Stimulated activated CD8-positive, alpha-beta memory T cell treated with anti-CD3 and anti-CD28 coated beads, Interleukin-15, amount 100 ng/mL, for 1 hour (primary cell): ENCODE measurements around the gene CCDC85C.
"Not testable (repeated sequence)": the region's sequence is repeated elsewhere in the genome, so short reads cannot be mapped to it uniquely, and the experiment has no call there.

ENCODE experiments used
- DNase-seq: peaks from one replicate; pipeline ENCODE4 v3.0.0-alpha.2; 2020; ENCODE audit warnings: low read depth

The CCDC85C gene

DNA sequence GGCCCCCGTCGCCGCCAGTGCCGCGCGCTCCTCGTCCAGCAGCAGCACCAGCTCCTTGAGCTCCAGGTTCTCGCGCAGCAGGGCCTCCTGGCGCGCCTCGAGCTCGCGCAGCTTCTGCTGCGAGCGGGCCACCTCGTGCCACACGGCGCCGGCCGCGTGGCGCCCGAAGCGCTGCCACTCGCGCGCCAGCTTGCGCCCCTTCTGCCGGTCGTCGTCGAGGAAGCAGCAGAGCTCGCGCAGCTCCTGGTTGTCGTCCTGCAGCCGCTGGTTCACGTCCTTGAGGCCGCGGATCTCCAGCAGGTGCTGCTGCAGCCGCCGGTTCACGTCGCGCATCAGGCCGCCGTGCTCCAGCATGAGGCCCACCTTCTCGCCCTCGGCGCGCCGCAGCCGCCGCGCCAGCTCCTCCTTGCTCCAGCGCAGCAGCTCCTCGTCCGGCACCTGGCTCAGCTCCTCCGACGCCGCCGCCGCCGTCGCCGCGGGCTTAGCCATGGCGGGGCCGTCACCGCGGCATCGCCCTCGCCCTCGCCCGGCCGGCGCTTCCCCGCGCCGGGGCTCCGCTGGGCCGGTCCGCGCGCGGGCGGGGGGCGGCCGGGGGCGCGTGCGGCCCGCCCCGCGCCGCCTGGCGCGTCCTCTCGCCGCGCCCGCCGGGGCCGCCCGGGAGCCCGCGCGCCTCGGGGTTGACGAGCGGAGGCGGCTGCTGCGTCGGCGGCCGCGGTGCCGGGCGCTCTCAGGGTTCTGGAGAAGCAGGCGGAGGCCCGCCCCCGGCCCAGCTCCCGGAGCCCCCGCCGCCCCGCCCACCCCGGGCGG, at the start of gene CCDC85C:
Gene CCDC85C (minus strand): TSS at position 737 of the 807 bp plus-strand sequence. CDS start 248 bp downstream, at position 489.
- no peak for DNase-seq

DNA sequence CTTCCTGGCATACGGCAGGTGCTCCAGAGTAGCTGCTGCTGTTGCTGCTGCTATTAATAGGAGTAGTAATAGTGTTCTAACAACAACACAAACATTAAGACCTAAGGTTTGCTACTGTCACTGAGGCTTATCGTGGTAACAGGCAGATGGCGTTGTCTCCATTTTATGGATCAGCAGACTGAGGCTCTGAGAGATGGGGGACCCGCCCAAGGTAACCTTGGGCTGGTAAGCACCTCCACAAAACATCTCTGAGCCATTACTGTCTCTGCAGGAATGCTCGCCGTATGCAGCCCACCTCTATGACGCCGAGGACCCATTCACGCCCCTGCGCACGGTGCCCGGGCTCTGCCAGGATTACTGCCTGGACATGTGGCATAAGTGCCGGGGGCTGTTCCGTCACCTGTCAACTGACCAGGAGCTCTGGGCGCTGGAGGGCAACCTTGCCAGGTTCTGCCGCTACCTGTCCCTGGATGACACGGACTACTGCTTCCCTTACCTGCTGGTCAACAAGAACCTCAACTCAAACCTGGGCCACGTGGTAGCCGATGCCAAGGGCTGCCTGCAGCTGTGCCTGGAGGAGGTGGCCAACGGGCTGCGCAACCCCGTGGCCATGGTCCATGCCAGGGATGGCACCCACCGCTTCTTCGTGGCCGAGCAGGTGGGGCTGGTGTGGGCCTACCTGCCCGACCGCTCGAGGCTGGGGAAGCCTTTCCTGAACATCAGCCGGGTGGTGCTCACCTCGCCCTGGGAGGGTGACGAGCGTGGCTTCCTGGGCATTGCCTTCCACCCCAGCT, 48.1 kb upstream of the CCDC85C start:
- DNase-seq, result no peak

DNA sequence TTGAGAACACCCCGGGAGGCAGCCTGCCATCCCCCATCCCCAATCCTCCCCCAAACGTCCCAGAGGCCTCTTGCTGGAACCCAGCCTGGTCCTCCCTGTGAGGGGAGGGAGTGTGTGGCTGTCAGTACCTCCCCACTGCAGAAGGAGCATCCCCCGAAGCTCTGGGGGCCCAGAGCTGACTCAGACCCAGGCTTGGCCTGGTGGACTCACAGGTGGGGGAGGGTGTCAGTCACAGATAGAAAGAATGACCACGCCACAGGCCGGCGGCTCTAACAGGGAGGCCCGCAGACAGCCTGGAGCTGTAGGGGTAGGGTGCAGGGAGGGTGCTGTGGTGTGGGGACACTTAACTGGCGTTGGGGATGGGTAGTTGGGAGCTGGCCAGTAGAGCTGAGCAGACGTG, 46.2 kb upstream of the CCDC85C start:
- no peak for DNase-seq

DNA sequence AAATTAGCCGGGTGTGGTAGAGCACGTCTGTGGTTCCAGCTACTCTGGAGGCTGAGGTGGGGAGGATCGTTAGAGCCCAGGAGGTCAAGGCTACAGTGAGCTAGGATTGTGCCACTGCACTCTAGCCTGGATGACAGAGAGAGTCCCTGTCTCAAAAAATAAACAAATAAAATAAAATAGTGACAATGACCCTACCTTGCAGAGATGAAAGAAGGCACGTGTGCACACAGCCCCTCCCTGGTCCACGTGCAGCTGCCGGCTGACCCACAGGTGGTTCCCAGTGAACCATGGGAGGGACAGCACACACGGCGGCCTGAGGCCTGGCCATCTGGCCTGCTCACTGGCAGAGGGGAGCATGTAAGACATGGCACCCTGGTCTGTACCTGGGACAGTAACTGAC, 45.6 kb upstream of the CCDC85C start:
- no peak for DNase-seq

DNA sequence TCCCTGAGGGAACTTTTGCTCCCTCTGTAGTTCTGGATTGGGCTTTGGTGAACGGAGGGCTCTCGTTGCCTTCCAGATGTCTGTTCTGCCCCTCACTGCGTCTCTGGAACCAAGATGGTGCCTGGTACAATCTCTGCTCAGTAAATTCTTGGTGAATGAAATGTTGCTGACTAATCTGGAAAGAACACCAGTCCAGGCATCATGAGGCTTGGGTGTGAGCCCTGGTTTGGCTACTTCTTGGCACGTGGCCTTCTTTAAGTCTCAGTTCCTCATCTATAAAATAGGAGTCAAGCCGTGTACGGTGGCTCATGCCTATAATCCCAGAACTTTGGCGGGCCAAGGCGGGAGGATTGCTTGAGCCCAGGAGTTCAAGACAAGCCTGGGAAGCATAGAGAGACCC, 45.2 kb upstream of the CCDC85C start:
- DNase-seq, result no peak

DNA sequence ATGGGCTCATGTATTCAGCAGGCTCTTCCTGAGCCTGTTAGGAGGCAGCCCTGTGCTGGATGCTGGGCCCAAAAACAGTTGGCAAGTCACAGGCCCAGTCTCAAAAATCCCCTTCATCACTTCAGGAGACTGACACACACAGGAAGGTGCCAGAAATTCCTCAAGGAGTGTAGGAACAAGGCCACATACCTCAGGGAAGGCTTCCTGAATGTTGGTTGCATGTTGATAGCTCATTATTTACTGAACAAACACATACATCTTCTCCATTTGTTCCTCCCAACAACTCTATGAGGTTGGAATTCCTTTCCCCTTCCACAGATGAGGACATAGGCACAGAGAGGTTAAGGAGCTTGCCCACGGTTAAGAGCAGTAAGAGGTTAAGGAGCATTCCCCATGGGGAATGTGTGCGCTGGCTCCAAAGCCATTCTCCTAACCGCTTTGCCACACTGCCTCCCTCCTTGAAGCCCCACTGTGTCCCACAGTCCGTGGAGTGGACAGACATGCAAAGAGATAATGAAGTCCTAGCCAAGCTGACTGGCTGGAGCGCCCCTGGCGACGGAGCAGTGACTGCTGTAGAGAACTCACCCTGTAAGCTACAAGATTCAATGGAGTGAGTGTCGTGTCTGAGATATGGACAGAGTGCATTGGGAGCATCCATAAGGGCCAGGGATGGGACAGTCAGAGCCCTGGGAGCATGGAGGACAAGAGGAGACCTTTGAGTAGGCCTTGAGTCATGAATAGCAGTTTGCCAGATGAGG, 44.2 kb upstream of the CCDC85C start:
- DNase-seq, result no peak

DNA sequence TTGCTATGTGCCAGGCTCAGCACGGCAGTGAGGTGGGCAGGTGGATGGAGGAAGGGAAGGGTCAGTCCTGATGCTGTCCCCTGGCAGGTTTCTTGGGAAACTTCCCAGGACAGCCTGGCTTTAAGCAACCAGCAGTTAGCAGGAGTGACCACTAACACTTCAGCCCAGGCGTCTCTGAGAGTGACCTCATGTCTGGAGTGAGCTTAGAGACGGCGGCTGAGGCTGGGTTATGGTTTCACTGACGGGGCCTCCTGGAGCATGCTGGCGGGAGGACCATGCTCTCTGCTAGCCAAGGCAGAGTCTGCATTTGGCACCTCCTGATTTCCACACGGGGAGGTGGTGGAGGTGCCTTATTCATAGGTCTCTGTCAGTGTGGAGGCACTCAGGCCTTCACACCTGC, 43.4 kb upstream of the CCDC85C start:
- DNase-seq, result no peak

DNA sequence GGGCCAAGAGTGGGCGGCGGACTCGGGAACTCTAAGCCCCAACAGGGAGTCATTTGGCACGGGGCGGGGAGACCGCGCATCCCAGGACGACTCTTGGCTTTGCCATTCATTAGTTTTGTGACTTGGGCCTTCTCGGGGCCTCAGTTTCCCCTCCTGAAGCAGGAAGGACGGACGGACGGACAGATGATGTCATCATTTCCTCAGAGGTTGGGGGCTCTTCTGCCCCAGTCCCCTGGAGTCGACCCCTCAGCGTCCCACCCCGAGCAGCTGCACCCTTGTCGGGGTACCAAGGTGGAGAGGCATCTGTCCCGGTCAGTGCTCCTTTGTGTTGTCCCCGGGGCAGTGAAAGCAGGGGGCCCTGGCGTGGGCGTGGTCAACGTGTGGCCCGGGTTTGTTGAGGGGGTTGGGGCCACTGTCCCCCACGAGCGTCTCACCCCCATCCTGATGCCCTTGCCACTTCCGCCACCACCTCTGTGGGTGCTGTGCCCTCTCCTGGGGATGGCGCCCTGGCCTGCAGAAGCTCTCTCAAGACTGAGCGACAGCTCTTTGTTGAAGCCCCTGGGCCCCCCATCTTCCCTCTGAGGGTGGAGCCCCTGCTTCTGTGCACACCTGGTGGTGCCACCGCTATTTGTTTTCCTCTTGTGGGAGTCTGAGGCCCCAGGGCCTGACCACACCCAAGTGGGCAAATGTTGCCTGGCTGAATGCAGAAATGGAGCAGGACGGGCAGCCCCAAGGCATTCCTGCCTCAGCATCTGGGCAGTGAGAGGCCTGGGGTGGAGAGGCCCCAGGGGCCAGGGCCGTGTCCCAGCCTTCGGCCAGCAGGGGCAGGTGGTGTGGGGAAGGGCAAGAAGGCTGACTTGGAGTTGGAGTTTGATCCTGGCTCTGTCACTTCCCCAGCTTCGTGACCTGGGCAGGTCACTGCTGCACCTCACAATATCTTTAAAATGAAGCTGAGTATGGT, 41.8 kb upstream of the CCDC85C start:
- no peak for DNase-seq

DNA sequence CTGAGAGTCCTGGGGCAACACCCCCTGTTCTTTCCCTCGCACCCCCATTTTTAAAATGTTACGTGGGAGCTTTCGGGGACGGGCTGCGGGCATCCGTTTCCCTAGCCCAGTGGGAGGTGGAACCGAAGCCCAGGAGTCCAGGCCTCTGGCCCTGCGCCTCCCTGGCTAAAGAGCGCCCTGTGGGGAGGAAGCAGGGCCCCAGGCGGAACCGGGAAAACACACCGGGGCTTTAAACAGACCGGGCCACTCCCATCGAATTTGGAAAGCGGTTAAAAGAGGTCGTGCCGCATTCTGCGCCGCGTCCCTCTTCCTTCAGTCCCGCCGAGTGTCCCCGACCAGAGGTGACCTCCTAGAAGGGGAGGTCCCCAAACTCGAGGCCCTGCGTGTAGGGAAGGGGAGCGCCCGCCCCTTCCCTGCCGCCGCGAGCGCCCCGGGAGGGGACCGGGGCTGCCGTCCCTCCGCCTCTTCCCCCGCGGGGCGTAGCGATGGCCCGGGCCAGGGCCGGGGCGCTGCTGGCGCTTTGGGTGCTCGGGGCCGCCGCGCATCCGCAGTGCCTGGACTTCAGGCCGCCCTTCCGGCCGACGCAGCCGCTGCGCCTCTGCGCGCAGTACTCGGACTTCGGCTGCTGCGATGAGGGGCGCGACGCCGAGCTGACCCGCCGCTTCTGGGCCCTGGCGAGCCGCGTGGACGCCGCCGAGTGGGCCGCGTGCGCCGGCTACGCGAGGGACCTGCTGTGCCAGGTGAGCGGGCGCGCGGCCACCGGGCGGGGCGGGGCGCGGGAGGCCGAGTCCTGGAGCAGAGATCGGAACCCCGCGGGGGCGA, 40.9 kb upstream of the CCDC85C start, which contains the start of gene HHIPL1:
Gene HHIPL1 (plus strand): TSS at position 407 of the 822 bp plus-strand sequence. CDS start 79 bp downstream, at position 486.
- DNase-seq, result no peak

DNA sequence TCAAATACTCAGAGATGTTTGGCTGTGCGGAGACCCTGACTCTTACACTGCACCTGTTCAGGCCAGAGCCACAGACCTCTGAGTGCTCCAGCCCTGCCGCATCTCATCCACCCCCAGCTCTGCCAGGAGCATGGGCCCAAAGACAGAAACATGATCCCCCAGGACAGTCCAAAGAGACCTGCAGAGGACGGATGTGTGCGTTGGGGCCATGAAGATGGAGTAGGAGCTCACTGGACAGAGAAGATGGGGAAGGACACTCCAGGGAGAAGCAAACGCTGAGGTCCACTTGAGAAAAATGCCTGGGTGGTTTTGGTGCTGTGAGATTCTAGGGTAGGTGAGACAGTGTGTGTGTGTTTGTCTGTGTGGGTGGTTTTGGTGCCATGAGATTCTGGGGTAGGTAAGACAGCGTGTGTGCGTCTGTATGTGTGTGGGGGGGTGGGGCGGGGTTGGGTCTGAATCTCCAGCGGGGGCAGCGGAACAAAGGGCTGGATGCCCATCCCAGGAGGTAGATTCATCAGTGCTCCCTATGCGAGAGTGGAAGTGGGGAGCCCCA, 40.1 kb upstream of the CCDC85C start:
- no peak for DNase-seq

DNA sequence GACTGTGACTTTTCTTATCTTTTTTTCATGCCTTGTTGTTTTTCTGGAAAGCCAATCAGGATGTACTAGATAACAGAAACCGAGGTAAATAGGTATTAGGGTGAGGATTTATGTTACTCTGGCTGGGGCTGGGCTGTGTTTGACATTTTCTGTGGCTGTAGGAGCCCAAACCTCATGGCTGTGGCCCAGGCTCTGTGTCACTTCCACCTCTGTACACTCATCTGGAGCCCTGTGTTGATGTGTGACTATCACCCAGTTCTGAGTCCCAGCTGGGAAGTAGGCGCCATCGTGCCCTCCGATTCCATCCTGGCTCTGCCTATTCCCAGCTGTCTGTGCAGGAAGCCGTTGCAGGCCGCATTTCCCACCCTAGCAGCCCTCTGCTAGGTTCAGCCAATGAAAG, 39.3 kb upstream of the CCDC85C start:
- DNase-seq, result no peak

DNA sequence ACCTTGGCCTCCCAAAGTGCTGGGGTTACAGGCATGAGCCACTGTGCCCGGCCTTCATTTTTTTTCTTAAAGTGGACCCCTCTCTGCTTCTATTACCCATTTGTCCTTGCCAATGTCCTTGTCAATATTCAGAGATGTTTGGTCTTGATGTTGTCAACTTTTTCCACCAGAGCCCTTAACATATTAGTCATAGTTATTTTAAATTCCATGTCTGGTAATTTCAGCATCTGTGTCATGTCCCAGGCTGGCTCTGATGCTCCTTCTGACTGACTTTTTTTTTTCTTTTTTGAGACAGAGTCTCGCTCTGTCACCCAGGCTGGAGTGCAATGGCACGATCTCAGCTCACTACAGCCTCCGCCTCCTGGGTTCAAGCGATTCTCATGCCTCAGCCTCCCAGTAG, 38.8 kb upstream of the CCDC85C start:
- not testable (repeated sequence) for DNase-seq

DNA sequence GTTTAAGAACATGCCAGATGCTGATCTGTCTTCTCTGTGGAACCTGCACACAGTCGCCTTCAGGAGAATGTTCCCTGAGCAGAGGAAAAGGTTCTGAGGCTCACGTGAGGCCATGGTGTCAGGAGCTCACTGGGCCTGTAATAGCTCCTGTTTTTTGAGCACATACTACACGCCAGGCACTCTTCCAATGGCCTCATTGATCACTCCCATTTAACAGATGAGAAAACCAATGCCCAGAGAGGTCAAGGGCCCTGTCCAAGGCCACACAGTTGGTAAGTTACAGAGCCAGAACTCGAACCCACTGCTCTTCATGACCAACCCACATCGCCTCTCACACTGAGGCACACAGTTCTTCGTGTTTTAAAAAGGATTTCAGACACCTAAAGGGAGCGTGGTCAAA, 33.6 kb upstream of the CCDC85C start:
- DNase-seq, result no peak

- DNase-seq, result no peak
Measured at GRCh38 chr14:99636487-99636886, 32.5 kb upstream of the CCDC85C start.

GRCh38 chr14:99635116-99635515, 31.1 kb upstream of the CCDC85C start:
- DNase-seq, result no peak

DNA sequence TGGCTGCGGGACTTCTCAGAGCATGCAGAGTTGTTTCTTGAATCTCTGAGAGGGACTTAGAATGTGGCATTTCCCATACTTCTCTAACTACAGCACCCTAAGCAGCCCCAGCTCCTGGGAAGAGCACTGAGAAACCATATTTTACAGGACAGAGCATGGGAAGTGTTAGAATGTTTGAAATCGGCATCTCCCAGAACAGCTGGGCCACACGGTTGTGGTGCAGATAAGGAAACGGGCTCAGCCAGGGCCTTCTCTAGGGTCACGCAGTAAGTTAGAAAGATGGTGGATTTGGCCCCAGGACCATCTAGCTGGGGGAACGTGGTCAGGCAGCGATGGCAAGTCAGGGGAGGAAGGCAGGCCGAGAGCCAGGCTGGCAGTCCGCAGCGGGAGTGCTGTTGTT, 30.4 kb upstream of the CCDC85C start:
- DNase-seq, result no peak

GRCh38 chr14:99633918-99634317, 29.9 kb upstream of the CCDC85C start:
- DNase-seq, result no peak

- DNase-seq, result no peak
Measured at GRCh38 chr14:99633141-99633540, 29.1 kb upstream of the CCDC85C start.

DNA sequence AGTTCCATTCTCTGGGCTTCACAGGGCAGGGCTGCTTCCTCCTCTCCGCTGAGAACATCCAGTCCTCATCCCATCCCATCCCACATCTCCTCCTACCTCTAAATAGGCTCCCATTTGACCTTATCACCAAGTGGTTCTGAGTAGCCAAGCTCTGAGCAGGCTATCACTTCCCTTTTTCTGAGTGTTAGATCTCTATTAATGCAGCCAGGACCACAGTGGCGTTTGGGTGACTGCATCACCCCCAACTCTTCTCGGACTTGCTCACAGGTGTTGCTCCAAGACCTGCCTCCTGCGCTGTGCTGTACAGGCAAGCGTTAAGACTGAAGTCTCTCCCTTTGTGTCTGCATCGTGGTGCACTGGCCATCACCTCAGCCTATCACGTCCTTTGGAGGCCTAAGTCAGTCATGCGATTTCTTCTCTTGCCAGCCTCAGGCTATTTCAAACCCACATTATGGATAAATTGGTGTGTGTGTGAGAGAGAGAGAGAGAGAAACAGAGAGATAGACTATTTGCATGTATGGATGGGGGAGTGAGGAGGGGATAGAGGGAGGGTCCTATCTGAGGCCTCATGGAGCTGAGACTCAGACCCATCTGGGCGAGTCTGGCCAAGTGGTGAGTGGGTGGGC, 28.5 kb upstream of the CCDC85C start:
- no peak for DNase-seq

GRCh38 chr14:99630202-99630601, 26.2 kb upstream of the CCDC85C start:
- DNase-seq, result no peak
